Effector memory CD4-positive, alpha-beta T cell (primary cell): ENCODE data around the gene CNTN4.

ENCODE experiments used
- DNase-seq, 3 donors: peaks; one replicate each; pipeline ENCODE4 v3.0.0-alpha.2; 2020
- H3K27ac ChIP-seq: 2 replicates; pipeline ENCODE4 v1.7.0; 2013; ENCODE audit warnings: mild to moderate bottlenecking, low read length, moderate library complexity; ENCODE audit not compliant: insufficient read depth, poor library complexity, severe bottlenecking
- H3K27me3 ChIP-seq: replicated peaks from 2 replicates; pipeline ENCODE4 v1.7.0; 2013; ENCODE audit warnings: mild to moderate bottlenecking, low read length; ENCODE audit not compliant: insufficient read depth, control insufficient read depth, poor library complexity, severe bottlenecking
- H3K36me3 ChIP-seq: 2 replicates; pipeline ENCODE4 v1.7.0; 2013; ENCODE audit warnings: mild to moderate bottlenecking, low read length, moderate library complexity; ENCODE audit not compliant: control insufficient read depth, insufficient read depth
- H3K4me1 ChIP-seq: 2 replicates; pipeline ENCODE4 v1.7.0; 2013; ENCODE audit warnings: low read length, mild to moderate bottlenecking; ENCODE audit not compliant: control insufficient read depth, insufficient read depth, poor library complexity, severe bottlenecking
- H3K4me3 ChIP-seq: 2 replicates; pipeline ENCODE4 v1.7.0; 2013; ENCODE audit warnings: low read length, low read depth, mild to moderate bottlenecking; ENCODE audit not compliant: insufficient read depth, poor library complexity, severe bottlenecking
- H3K9me3 ChIP-seq: 2 replicates; pipeline ENCODE4 v1.7.0; 2013; ENCODE audit warnings: mild to moderate bottlenecking, low read length, moderate library complexity; ENCODE audit not compliant: control insufficient read depth

The CNTN4 gene

DNA sequence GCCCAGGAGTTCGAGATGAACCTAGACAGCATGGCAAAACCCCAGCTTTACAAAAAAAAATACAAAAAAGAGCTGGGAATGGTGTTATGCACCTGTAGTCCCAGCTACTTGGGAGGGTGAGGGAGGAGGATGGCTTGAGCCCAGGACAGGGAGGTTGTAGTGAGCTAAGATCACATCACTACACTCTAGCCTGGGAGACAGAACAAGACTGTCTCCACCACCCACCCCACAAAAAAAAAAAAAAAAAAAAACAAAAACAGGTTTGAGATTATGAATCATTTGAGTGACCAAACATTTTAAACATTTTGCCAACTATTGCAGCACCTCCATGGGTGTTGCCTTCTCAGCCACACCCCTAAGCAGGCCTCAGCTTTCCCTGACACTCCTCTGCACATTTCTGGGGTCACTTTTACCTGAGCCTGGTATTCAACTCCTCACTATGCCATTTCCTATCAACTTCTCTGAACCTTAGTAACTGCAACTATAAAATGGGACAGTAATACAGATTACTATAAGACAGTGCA, 969.8 kb downstream of the CNTN4 start:
- Histone ChIP-seq H3K9me3 (no peaks in the 10 kb centered on the region), H3K27ac (no peak overlapping the region), H3K4me1 (no peaks in the 10 kb centered on the region), H3K27me3 (no peaks in the 10 kb centered on the region), H3K4me3 (no peak overlapping the region), H3K36me3 (no peaks in the 10 kb centered on the region)
- DNase-seq: no peak

DNA sequence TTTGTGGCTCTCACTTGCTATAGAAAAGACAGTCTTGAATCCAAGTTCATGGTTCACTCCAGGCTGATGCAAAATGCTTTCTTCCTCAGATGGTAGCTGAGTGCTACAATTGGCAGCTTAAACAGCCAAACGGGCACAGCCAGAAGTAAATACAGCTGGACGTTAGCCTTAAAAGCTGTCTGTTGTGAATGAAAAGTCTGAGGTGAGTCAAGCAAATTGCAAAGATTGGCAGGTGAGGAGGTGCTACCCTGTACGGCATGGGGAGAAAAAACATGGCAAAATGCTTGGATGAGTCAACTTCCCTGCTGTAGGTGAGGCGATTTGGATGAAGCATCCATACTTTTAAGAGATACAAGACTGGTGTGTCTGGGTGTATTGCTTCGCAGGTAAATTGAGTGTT, 971.1 kb downstream of the CNTN4 start:
- Histone ChIP-seq H3K4me1 (no peaks in the 10 kb centered on the region), H3K27me3 (no peaks in the 10 kb centered on the region), H3K9me3 (no peaks in the 10 kb centered on the region), H3K27ac (no peak overlapping the region), H3K36me3 (no peaks in the 10 kb centered on the region), H3K4me3 (no peak overlapping the region)
- no peak for DNase-seq

DNA sequence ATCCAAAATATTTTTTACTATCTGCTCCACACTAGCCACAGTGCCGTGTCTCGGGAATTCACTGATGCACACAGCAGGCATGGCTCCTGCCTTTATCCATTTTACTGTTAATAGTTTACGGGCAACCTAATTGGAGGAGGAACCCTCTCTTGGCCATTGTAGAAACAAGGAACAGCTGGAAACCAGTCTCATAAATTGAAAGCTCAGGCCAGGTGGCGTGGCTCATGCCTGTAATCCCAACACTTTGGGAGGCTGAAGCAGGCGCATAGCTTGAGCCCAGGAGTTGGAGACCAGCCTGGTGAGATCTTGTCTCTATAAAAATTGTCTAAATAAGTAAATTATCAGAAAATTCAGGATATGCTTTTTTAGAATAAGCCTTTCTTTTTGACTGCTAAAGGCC, 972.5 kb downstream of the CNTN4 start:
- Histone ChIP-seq H3K4me3 (no peak overlapping the region), H3K27ac (no peak overlapping the region), H3K36me3 (no peaks in the 10 kb centered on the region)

DNA sequence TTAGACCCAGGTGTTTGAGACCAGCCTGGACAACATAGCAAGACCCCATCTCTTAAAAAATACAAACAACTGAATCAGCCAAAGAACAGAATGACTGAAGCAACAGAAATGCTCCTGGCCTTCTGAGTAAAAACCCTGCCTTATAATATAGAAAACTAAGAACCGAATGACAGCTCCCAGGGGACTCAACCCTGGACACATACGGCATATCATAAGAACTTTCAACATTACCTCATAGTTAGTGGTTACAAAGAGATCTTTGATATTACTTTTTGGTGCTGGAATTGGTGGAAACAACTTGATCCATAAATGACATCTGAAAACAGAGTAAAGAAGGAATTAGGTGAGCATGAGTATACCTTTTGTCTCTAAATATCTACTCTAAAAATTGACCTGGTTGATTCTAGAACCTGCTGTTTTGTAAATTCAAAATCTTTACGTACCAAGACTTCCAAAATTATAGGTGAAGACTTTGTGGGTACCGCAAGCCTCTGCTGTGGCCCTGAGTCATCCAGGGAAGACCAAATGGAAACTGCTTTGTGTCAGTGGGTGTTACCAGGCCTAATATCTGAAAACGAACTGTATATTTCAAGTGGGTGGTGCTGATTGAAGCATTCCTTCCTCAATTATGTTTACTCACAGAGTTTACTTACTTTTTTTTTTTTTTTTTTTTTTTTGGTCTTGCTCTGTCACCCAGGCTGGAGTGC, 976.0 kb downstream of the CNTN4 start:
- H3K36me3 ChIP-seq: no peaks in the 10 kb centered on the region
- H3K27ac ChIP-seq: no peak overlapping the region
- H3K4me3 ChIP-seq: no peak overlapping the region
- no peaks in the 10 kb centered on the region for H3K27me3 ChIP-seq
- H3K4me1 ChIP-seq: no peaks in the 10 kb centered on the region
- DNase-seq: no peak
- no peaks in the 10 kb centered on the region for H3K9me3 ChIP-seq

More for the DNA sequence above, 972.5 kb downstream of the CNTN4 start:
- no peak for DNase-seq
- Histone ChIP-seq H3K4me1 (no peaks in the 10 kb centered on the region), H3K9me3 (no peaks in the 10 kb centered on the region), H3K27me3 (no peaks in the 10 kb centered on the region)

DNA sequence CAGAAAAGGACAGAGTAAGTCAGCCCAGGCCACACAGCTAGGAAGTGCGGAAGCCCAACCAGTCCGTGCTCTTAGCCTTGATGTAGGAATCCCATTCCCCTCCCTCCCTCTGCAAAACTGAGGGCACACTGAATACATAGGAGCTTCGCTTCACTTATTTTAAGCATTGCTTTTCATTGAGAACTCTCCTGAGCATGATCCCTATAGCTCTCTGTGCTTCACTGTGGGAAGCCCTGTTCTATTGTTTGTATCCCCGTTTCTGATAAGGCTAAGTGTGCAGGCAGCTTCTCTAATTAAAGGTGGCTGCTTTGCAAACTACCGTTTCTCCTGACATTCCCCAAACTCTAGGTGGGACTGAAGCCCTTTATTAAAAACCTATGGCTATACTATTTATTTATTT, 981.6 kb downstream of the CNTN4 start:
- H3K9me3 ChIP-seq: no peaks in the 10 kb centered on the region
- no peaks in the 10 kb centered on the region for H3K36me3 ChIP-seq
- no peak overlapping the region for H3K27ac ChIP-seq
- no peaks in the 10 kb centered on the region for H3K4me1 ChIP-seq
- no peak for DNase-seq
- no peak overlapping the region for H3K4me3 ChIP-seq
- H3K27me3 ChIP-seq: no peaks in the 10 kb centered on the region

DNA sequence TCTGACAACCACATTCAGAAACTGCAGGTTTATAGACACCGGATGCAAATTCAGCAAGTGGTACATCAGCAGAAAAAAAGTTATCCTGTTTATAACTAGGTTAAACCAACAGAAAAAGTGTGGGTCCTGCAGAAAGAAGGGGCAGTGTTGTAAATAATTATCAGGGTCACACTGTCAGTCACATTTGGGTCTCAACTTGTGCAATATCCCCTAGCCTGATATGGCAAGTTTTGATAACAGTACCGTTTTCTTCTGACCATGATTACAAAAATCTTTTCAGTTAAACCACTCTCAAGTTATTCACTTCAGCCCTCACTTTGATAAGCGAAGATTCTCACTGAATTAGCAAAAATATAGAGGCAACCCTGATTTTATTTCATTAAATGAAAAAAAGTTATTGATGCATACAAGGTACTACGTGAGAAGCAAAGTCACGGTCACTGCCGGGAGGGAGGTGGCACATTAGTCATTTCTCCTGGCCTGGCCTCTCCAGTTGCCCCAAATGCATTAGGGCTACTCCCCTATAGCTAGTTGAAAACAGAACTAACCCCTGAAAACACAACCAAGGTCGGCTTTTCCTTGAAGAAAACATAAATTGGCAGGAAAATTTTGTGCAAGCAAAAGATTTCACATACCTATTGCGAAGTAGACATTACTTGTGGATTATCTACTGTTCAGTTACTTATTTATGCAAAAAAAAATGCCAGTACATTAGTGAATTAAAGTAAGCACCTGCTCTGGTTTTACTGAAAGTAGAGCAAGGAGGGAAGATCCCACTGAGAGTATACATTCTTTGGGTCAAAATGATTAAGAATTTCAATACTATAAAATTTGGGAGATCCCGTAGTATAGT, 982.9 kb downstream of the CNTN4 start:
- H3K9me3 ChIP-seq: no peaks in the 10 kb centered on the region
- no peaks in the 10 kb centered on the region for H3K4me1 ChIP-seq
- no peaks in the 10 kb centered on the region for H3K36me3 ChIP-seq
- H3K27ac ChIP-seq: no peak overlapping the region
- H3K4me3 ChIP-seq: no peak overlapping the region
- DNase-seq: no peak
- H3K27me3 ChIP-seq: no peaks in the 10 kb centered on the region

DNA sequence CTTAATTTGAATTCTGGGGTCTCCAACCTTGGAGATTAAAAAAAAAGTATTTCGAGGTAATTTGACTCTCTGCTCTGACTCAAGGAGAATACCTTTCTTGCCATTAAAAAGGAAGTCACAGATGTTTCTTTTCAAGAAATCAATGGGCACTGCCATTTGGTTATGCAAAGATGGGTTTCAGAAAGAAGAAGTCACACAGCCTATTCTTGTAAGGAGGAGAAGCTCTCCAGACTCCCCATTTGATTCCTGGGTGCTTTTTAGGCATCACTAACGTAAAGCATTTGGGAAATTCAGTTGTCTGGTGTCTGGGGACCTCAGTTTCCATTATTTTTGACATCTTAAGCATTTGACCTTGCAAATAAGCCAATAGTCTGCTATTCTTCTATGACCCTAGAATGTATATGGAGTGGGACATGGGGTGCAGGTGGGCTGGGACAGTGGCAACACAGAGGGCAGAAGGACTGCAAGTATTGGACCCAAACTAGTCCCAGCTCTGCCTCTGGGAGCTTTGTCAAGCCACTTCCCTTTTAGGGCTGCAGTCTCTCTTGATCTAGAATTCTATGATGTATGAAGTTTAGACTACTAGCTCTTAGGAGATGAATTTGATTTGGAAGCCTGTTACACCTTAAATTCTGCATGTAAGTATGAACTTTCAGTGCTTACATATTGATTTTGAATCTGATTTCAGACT, 983.7 kb downstream of the CNTN4 start:
- Histone ChIP-seq H3K27me3 (no peaks in the 10 kb centered on the region), H3K4me3 (no peak overlapping the region), H3K36me3 (no peaks in the 10 kb centered on the region), H3K27ac (no peak overlapping the region), H3K9me3 (no peaks in the 10 kb centered on the region), H3K4me1 (no peaks in the 10 kb centered on the region)
- DNase-seq: no peak

DNA sequence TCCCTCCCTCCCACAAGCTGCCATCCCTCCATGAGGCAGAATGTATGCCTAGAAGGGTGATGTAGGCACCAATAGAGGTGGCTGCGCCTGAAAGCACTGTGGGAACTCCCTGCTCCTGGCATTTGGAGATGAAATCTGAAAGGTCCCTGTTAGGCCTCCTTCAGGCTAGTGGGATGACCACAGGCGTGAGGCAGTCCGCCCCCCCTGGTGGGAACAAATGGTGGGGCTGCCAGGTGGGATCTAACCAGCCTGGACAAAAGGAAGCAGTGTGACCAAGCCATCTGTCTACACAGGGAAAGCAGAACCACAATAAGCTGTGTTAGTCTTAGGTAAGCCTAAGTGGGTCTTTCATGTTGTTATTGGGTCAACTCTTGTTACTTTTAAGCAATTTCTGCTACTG, 986.2 kb downstream of the CNTN4 start:
- Histone ChIP-seq H3K36me3 (no peaks in the 10 kb centered on the region), H3K4me1 (no peaks in the 10 kb centered on the region), H3K4me3 (no peak overlapping the region), H3K27me3 (no peaks in the 10 kb centered on the region), H3K27ac (no peak overlapping the region), H3K9me3 (no peaks in the 10 kb centered on the region)
- no peak for DNase-seq

DNA sequence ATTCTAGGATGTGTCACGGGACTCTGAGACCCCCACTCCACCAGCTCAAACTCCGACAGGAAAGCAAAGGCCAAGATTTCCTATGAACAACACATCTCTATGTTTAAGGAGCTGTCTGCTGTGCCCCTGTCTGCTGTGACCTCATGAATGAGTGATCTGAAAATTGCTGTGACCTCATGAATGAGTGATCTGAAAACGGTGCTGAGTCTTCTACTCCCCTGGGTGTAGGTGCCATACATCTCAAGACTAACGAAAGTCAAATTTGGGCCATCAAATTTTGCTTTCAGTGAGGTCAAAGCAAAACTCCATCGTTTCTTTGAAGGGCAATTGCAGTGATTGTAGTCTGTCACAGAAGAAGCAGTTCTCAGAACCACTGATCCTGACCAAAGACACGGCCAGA, 987.1 kb downstream of the CNTN4 start:
- Histone ChIP-seq H3K27ac (no peak overlapping the region), H3K4me3 (no peak overlapping the region), H3K36me3 (no peaks in the 10 kb centered on the region), H3K27me3 (no peaks in the 10 kb centered on the region), H3K9me3 (no peaks in the 10 kb centered on the region), H3K4me1 (no peaks in the 10 kb centered on the region)
- no peak for DNase-seq

DNA sequence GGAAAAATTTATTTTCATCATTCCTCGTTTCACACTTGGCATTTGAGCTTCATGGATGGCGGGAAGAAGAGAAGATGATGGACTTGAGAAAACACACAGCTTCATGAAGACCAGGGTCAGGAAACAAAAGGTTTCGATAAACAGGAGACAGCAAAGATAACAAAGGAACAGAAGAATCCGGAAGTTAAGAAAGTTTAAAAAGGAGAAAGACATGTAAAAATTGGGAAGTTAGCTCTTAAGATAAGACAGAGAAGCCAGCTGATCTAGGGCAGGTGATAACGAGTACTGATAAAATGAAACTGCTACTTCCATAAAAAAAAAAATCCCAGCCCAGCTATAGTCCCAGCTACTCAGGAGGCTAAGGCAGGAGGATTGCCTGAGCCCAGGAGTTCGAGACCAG, 987.6 kb downstream of the CNTN4 start:
- no peaks in the 10 kb centered on the region for H3K9me3 ChIP-seq
- H3K27ac ChIP-seq: no peak overlapping the region
- no peaks in the 10 kb centered on the region for H3K4me1 ChIP-seq
- no peaks in the 10 kb centered on the region for H3K27me3 ChIP-seq
- DNase-seq: no peak
- no peak overlapping the region for H3K4me3 ChIP-seq
- no peaks in the 10 kb centered on the region for H3K36me3 ChIP-seq
